ENCODE results near the gene HPCAL1. TPM values are rescaled to one million over a fixed set of nuclear protein-coding genes. Genes with fewer than 3 reads are reported as not detected.

Gene HPCAL1
- total and polyA plus RNA-seq, 2 of the 8 experiments (the other 6 are each of a cell fraction or from before 2014, with no cell fraction given): 5.8 to 8.6 TPM

- Histone ChIP-seq H4K5ac (ENCODE audit: insufficient read length, low read depth, low read length) (no peak overlapping the region), H2AK5ac (ENCODE audit: low read depth, low read length) (peak overlapping the region; percentile 75; the same call in 1 of the 2 replicates), H2BK12ac (ENCODE audit: low read depth, low read length) (no peak overlapping the region), H3K9me3 (ENCODE audit: insufficient read depth in 2 of 2, low read depth in 1 of 2, low read length in 1 of 2) (no peaks in the 10 kb centered on the region), H3K9ac (replicated peaks in 1 of 4; ENCODE audit: extremely low read depth in 1 of 4, low read depth in 3 of 4, low read length in 3 of 4) (no peak overlapping the region), H3K14ac (ENCODE audit: insufficient read length) (no peak overlapping the region), H4K91ac (replicated peaks; ENCODE audit: insufficient read length, low read length) (no peak overlapping the region), H3K36me3 (ENCODE audit: control insufficient read depth in 2 of 4, insufficient read depth in 4 of 4, low read length in 3 of 4) (no peaks in the 10 kb centered on the region), H3K27me3 (replicated peaks in 1 of 4; ENCODE audit: control insufficient read depth in 3 of 4, extremely low read depth in 1 of 4, insufficient read depth in 3 of 4, low read length in 3 of 4) (no peaks in the 10 kb centered on the region), H3K23ac (ENCODE audit: insufficient read length) (no peak overlapping the region), H4K8ac (ENCODE audit: extremely low read depth, insufficient read depth, low read length) (no peak overlapping the region), H3K27ac (ENCODE audit: low read depth, low read length) (no peak overlapping the region), H3K4ac (replicated peaks; ENCODE audit: insufficient read length, low read depth, low read length) (no peak overlapping the region), H3K56ac (replicated peaks; ENCODE audit: insufficient read length, low read depth, low read length) (no peak overlapping the region), H3K18ac (ENCODE audit: extremely low read depth, low read length) (no peak overlapping the region), H2BK120ac (replicated peaks; ENCODE audit: low read depth, low read length) (no peak overlapping the region), H3K4me3 (ENCODE audit: extremely low read depth in 1 of 4, insufficient read depth in 2 of 4, low read depth in 3 of 4, low read length in 4 of 4) (no peak overlapping the region), H3K23me2 (ENCODE audit: low read depth, low read length) (no peaks in the 10 kb centered on the region), H3K79me2 (ENCODE audit: control insufficient read depth in 1 of 2, insufficient read depth in 2 of 2, low read length in 2 of 2) (no peaks in the 10 kb centered on the region), H3K4me1 (replicated peaks in 1 of 4; ENCODE audit: control insufficient read depth in 3 of 4, insufficient read depth in 4 of 4, low read length in 3 of 4) (peaks cover 0 to 2% (median 0%) of the 10 kb centered on the region in 4 experiments; a peak in 2 of 7 replicates), H4K20me1 (replicated peaks in 1 of 2; ENCODE audit: control insufficient read depth in 1 of 2, insufficient read depth in 2 of 2, low read length in 2 of 2) (no peaks in the 10 kb centered on the region), H3K79me1 (ENCODE audit: low read depth, low read length) (no peaks in the 10 kb centered on the region), H3K4me2 (ENCODE audit: insufficient read depth in 1 of 2, low read depth in 2 of 2, low read length in 2 of 2) (no peak overlapping the region), H2BK20ac (ENCODE audit: low read length) (no peak overlapping the region), H2AFZ (ENCODE audit: low read length) (no peak overlapping the region), H2BK5ac (ENCODE audit: low read depth, low read length) (no peak overlapping the region), H2BK15ac (ENCODE audit: low read length) (no peak overlapping the region)
- WGBS, 2 experiments (ENCODE audit: extremely low coverage in 1 of 2, insufficient coverage in 1 of 2, insufficient read length in 1 of 2, insufficient replicate concordance in 2 of 2, low coverage in 1 of 2, low lambda C conversion rate in 2 of 2, missing lambda C conversion rate in 1 of 2): 89% methylated on average over 19 of the region's 19 CpGs; no CpG with 5 or more reads in 1 of the 2 experiments
- CTCF ChIA-PET (ENCODE audit: partially characterized antibody): interaction anchor here (1.1 to 1.3 kb wide), 2 partner anchors 18 to 65 kb away, joined by 3 to 4 read pairs; no protein-coding TSS in a partner anchor
- POLR2A ChIA-PET (ENCODE audit: partially characterized antibody): no interaction called here
- FAIRE-seq: no peak
- DNase-seq (ENCODE audit: low read depth in 1 of 2, low spot score in 2 of 2): no peak
- TF ChIP-seq CBX8 (IDR thresholded peaks at IDR 0.05; ENCODE audit: borderline replicate concordance, low read depth, low read length): no peak
- no peak for TF ChIP-seq SP1 (IDR thresholded peaks at IDR 0.05; ENCODE audit: low read depth, low read length)
- TF ChIP-seq EGR1 (IDR thresholded peaks at IDR 0.05; ENCODE audit: borderline replicate concordance, low read depth, low read length): no peak
- TF ChIP-seq RXRA (IDR thresholded peaks at IDR 0.05; ENCODE audit: insufficient read depth, low read depth, low read length): no peak
- no peak for TF ChIP-seq SRF (IDR thresholded peaks at IDR 0.05; ENCODE audit: low read depth, low read length)
- no peak for TF ChIP-seq TAF7 (optimal IDR thresholded peaks at IDR 0.05; ENCODE audit: borderline replicate concordance, low read depth, low read length)
- TF ChIP-seq POLR2A (IDR thresholded peaks at IDR 0.05; ENCODE audit: control extremely low read depth in 1 of 2, low read depth in 2 of 2, low read length in 2 of 2): no peak
- TF ChIP-seq RAD21 (IDR thresholded peaks at IDR 0.05 in 1 of 2, conservative IDR thresholded peaks at IDR 0.05 in 1 of 2; ENCODE audit: low read depth in 2 of 2, low read length in 2 of 2): no peak
- TF ChIP-seq PHF8 (conservative IDR thresholded peaks at IDR 0.05; ENCODE audit: low read depth, low read length): no peak
- no peak for TF ChIP-seq BCL11A (IDR thresholded peaks at IDR 0.05; ENCODE audit: low read depth in 2 of 2, low read length in 2 of 2)
- no peak for TF ChIP-seq NRF1 (IDR thresholded peaks at IDR 0.05; ENCODE audit: low read depth, low read length)
- TF ChIP-seq TAF1 (IDR thresholded peaks at IDR 0.05; ENCODE audit: low read depth, low read length): no peak
- TF ChIP-seq TCF12 (IDR thresholded peaks at IDR 0.05; ENCODE audit: low read depth, low read length): no peak
Observed at GRCh38 chr2:10344105-10345066, 41.7 kb downstream of the HPCAL1 start.
